Activated CD4-positive, CD25-positive, alpha-beta regulatory T cell treated with anti-CD3 and anti-CD28 coated beads, Interleukin-2, amount 50 U/mL, for 72 hours (primary cell): Measurements from ENCODE around the gene RPS14.
"Not testable (repeated sequence)": the region's sequence is repeated elsewhere in the genome, so short reads cannot be mapped to it uniquely, and the experiment has no call there.

Experiments used
- DNase-seq: peaks from one replicate; pipeline ENCODE4 v3.0.0; 2021

The RPS14 gene

GRCh38 chr5:150443242-150444075, 6.1 kb downstream of the RPS14 start:
- no peak for DNase-seq

- no peak for DNase-seq
Measured at GRCh38 chr5:150442699-150443080, 6.8 kb downstream of the RPS14 start.

GRCh38 chr5:150441813-150442698, 7.5 kb downstream of the RPS14 start:
- DNase-seq: no peak

DNA sequence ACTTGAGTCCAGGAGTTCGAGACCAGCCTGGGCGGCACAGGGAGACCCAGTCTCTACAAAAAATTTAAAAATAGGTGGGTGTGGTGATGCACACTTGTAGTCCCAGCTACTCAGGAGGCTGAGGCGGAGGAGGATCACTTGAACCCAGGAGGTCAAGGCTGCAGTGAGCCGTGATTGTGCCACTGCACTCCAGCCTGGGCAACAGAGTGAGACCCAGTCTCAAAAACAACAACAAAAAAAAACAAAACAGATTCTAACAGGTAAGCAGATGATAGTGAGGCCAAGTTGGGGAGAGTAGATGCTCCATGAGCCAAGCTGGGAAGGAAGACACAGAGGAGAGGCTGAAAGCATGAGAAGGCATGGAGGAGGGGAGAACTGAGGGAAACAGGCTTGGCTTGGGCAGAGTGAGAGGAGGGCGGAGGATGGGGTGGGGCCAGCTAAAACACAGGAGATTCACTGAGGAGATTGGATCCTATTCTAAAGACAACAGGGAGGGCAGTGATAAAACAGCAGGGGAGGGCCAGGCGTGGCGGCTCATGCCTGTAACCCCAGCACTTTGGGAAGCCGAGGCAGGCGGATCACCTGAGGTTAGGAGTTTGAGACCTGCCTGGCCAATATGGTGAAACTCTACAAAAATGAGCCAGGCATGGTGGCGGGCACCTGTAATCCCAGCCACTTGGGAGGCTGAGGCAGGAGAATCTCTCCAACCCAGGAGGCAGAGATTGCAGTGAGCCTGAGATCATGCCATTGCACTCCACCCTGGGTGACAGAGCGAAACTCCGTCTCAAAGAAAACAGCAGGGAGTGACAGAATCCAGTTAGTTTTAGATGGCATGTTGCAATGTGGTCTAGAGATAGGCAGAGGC, 8.4 kb downstream of the RPS14 start:
- DNase-seq: no peak

DNA sequence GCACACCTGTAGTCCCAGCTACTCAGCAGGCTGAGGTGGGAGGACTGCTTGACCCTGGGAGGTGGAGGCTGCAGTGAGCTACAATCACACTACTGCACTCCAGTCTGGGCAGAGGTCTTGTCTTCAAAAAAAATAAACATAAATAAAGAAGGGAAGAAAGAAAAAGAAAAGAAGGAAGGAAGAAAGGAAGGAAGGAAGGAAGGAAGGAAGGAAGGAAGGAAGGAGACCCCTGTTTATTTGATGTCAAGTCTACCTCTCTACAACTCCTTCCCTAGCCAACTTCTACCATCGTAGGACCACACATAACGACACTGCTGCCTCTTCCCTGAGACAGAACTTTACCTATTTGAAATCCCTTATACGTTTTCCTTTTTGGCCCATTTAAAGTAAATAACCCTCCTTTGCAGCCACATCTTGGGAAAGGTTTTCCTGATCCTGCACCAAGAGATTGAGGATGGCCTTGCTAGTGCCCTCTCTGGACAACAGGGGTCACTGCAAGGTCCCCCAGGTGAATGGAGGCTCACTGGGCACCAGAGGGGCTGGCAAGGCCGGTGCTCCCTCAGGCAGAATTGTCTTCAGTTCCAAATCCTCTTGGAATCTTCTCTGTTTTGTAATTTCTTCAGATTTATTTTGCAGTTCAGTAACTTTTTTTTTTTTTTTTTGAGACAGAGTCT, 10.5 kb downstream of the RPS14 start:
- no peak for DNase-seq

DNA sequence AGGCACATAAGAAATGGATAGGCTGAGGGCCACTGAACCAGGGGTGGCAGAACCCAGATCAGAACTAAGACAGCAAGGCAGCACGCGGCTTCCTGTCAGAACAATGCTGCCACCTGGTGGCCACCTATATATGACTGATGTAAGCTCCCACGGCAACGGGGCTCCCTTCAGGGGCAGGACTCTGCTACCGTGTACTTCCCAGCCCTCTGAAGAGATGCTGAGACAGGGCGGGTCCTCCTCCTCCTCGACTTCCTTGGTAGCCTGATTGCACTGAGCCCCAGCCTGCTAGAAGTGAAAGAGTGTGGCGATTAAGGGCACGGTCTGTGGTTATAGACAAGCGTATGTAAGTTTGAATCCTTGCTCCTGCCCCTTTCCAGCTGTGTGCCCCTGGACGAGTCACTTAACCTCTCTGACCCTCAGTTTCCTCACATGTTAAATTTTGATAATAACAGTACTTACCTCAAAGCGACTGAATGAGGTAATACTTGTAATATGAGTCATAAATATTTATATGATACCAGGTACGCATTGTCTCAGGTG, 13.3 kb downstream of the RPS14 start:
- peak; percentile 91 for DNase-seq

GRCh38 chr5:150434464-150434863, 15.1 kb downstream of the RPS14 start:
- DNase-seq: no peak

DNA sequence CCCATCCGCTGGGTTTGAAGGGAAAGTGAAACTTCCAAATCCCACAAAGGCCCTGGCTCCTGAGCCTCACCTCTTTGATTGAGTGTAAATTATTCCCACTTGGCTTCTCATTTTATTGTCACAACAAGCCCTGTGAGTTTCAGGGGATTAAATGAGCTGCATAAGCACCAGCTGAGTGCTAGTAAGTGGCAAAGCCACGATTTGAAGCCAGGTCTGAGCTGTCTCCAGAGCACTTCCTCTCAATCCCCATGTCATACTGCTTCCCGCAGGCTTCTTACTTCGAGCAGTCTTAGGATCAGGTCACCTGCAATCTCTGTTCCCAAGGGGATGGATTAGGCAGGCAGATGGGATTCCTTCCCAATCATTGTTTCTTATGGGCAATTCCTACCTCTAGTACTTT, 18.0 kb downstream of the RPS14 start:
- no peak for DNase-seq

DNA sequence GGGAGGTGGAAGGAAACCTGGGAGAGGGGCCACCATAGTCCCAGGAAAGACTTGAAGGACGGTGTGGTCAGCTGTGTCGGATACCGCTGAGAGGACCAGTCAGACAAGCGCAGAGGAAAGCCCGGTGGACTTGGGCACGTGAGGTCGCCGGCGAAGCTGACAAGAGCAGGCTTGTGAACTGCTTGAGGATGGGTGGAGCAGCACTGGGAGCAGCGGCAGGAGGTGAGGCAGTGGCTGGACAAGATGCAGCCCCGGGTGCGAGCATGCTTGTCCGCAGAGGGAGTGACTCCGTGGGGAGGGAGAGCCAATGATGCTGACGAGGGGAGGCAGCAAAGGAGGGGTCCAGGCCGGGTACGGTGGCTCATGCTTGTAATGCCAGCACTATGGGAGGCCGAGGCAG, 18.5 kb downstream of the RPS14 start:
- DNase-seq: no peak

- DNase-seq: no peak
Measured at GRCh38 chr5:150429410-150429873, 20.1 kb downstream of the RPS14 start.

- no peak for DNase-seq
Measured at GRCh38 chr5:150428978-150429377, 20.6 kb downstream of the RPS14 start.

DNA sequence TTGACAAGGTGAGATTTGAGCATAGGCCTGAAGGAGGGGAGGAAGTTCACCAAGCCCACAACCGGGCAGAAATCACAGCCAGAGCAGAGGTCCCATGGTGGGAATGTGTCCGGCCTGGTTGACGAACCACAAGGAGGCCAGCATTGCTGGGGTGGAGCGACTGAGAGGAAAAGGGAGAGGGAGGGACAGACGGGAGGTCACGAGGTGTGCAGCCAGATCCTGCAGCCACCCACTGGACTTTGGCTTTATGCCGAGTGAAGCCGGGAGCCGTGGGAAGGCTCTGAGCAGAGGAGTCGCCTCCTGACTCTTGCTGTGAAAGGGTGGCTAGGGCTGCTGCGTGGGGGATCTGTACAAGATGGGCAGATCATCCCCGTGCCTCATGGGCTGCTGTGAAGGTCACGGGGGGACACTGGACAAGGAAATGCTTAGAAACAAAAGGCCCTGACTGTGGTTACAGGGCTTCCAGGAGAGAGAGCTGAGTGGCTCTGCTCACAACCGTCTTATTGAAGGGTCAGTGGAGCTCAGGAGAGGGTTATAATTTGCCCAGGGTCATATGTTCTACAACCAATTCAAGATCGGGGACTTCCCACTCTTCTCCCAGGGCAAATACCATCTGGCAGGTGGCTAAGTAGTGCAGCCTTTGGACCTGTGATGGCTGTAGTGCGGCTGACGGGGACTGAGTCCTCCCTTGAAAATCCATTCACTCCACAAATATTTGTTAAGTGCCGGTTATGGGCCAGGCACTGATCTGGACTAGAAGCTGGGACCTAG, 21.2 kb downstream of the RPS14 start:
- no peak for DNase-seq

DNA sequence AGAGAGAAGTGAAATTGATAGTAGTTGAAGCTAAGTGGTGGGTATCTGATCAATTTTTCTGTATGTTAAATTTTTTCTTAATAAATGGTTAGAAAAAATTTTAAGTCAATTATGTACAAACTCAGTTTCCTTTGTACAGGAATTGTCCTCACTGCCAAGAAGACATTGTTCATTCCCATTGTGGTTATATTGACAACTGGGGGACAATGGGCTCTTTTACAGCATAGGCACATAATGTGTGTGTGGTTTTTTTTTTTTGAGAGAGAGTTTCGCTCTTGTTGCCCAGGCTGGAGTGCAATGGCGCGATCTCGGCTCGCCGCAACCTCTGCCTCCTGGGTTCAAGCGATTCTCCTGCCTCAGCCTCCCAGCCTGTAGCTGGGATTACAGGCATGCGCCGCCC, 23.4 kb downstream of the RPS14 start:
- DNase-seq: not testable (repeated sequence)

DNA sequence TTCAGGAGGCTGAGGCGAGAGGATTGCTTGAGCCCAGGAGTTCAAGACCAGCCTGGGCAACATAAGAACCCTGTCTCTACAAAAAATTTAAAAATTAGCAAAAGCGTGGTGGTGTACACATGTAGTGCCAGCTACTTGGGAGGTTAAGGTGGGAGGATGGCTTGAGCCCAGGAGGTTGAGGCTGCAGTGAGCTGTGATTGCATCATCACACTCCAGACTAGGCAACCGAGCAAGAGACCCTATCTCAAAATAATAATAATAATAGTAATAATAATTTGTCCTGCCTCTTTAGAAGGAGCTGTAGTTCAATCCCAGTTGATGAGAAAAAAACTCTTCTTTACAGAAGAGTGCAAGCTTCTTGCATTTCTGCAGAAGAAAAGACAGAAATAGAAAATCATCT, 26.8 kb downstream of the RPS14 start:
- no peak for DNase-seq

- DNase-seq: no peak
Measured at GRCh38 chr5:150422075-150422474, 27.5 kb downstream of the RPS14 start.

GRCh38 chr5:150419630-150420270, 29.8 kb downstream of the RPS14 start:
- DNase-seq: no peak

GRCh38 chr5:150413902-150414790, 35.4 kb downstream of the RPS14 start:
- not testable (repeated sequence) for DNase-seq

GRCh38 chr5:150413176-150413901, 36.2 kb downstream of the RPS14 start:
- DNase-seq: no peak
